NCI-H128 (cell line): ENCODE data around the gene ARHGEF6.

Experiments used
- DNase-seq: peaks from one replicate; lab custom pipeline; 2025; ENCODE audit not compliant: unreplicated experiment; lab: John Stamatoyannopoulos, UW

ARHGEF6 gene

DNA sequence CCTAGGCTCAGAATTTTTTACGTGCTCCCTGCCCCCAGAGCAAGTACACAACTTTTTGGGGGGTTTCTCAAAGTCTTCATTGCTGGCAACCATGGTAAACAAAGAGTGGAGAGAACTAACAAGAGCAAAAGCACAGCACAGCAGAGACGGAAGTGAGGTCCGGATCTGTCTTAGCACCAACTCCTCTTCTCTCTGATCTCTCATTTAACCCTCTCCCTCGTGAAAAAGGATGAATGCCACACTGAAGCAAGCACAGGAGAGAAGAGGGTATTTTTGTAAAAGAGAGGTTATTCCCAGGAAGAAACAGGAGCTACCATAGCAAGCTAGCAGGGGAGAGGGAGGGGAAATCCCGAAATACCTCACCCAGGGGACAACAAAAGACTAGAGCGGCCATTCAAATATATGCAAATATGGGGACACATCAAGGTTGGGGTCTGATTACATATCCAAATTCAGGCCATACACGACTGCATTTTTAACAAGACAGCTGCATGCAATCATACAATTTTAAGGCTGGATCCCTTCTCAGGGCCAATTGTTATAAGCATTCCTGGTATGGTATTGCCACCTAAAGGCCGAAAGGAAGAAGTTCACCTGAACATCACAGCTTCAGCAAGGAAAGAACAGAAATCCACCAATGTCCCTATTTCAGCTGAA lies 86.2 kb downstream of the ARHGEF6 start:
- no peak for DNase-seq

DNA sequence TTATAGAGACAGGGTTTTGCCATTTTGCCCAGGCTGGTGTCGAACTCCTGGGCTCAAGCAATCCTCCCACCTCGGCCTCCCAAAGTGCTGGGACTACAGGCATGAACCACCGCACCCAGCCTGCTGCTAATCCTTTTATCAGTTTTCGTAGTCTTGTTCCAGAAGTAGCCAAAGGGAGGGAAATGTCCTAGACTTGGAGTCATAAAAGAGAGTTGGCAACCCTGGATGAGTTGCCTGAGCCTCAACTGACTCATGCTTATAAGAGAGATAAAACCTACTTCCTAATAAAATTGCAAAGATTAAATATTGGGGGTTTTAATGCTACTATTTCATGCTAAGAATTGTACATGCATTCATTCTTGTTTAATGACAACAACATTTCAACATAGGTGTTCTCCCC lies 88.5 kb downstream of the ARHGEF6 start:
- no peak for DNase-seq

DNA sequence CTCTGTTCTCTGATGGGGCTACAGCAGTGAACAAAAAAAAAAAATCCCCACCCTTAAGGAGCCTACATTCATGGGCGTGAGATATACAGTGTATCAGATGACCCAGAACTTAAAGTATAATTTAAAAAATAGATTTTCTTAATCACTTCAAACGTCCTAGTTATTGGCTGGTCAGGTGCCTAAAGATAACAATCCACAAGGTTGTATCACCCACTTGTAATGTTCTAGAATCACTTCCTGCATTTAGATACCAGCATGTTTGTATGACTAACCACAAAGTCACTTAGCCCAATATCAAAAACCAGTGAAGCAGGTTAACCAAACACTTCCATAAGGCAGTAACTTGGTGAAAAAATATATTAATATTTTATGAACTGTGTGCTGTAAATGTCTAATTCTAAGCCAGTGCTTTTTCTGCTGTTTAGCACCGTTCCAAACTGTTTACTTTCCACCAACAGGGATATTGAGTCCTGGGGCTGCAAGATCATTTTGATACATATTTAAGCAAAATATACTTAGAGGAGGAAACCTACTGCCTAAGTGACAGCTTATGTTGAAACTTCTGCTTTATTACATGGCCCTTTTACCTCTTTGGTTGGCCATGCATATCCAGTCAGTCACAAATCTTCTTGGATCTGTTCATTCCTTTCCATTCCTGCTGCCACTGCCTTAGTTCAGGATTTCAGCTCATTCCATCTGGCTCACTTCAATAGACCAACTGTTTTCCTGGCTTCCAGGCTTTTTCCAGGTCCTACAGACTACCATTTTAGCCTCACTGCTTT lies 89.5 kb downstream of the ARHGEF6 start:
- no peak for DNase-seq

DNA sequence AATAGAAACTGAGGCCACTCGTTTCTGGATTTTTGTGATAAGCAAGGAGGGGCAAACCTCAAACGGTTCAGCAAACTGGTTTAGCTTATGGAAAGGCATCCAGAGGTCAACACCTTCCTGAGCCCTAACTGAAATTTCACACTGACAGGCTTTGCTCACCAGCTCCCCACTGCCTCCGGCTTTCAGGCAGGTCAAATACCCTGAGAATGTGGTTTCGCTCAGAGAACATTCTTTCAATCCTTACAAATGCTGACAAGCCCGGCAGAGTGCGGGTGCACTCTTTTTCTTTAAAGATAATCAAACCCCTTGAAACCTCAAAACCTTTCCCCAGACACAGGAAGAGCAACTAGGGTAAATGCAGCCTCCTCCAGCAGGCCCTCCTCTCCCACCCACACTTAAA lies 91.3 kb downstream of the ARHGEF6 start:
- no peak for DNase-seq

DNA sequence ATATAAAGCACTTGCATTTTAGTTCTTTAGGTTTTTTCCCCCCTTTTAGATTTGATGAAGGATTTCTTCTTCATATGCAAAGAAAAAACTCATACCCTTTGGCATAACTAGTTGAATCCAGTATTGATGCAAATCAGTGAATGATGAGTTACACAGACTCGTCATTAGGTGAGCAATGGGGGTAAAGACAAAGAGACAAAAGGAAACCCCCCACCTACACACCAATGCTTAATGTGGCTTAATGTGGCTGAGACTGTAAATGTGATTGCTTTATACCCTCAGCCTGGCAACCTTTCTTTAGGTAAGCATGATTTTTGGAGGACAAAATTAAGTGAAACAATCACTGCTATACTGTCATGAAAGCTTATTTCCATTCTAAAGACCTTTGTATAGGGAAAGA lies 93.3 kb downstream of the ARHGEF6 start:
- DNase-seq: no peak

DNA sequence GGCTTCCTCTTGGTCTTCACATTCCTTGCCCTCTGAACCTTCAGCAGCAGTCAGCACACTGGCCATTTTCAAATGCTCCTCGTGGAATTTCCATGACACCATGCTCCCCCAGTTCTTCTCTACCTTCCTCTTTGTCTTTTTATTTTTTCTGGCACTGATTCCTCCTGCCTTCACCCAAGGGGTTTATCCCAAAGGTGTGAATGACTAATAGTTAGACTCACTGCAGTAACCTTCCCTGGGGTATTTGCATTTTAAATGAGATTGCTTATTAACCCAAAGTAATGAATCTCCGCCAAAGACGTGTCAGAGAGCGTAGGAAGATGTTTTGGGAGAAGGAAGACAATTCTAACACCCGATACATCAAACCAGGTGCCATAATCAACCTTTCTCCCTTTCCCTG lies 96.6 kb downstream of the ARHGEF6 start:
- no peak for DNase-seq

DNA sequence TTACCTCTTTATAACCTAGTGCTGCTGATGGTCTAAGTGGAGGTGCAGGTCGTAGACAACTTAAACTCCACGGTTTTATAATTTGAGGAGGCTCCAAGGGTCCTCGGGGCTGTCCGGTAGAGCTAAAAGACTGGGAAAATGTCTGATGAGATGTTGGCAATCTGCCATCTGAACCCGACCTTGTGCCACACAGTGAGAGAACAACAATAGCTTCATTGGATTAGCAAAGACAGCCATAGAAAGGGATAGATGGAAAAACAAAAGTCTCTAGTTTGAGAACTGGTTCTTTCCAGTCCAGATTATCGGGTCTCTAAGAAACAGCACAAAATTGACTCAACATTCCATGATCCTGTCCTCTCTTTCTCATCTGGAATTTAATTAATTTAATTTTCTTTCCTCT lies 101.2 kb downstream of the ARHGEF6 start:
- DNase-seq: no peak

DNA sequence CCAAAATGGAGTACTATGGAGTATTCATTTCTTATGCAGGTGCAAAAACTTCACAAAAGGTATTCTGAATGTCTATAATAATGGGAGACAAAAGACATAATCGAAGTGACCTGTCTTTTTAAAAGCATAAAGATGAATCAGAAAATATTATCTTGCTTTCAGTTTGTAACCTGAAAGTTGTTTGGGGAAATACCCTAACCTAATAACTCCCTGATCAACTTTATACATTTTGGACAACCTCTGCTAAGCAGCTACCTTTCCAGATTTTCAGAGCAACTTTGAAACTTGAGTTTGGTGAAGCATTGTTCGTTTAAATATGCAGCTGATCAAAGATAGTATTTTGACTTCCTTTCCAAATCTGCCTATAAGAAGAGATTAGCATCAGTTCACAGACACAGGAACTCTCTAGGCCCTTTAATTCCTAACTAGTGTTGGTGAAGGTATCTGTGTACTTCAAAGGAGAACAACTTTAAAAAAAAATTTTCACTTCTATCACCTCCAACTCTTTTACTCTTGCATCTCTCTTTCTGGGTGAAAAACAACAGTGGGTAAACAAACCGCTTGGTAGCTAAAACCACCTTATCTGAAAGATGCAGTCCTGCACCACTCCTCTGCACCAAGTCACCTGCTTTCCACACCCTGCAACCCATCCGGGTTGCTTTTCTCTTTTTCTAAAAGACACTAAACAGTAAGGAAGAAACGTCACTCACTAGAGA lies 106.3 kb downstream of the ARHGEF6 start:
- no peak for DNase-seq

DNA sequence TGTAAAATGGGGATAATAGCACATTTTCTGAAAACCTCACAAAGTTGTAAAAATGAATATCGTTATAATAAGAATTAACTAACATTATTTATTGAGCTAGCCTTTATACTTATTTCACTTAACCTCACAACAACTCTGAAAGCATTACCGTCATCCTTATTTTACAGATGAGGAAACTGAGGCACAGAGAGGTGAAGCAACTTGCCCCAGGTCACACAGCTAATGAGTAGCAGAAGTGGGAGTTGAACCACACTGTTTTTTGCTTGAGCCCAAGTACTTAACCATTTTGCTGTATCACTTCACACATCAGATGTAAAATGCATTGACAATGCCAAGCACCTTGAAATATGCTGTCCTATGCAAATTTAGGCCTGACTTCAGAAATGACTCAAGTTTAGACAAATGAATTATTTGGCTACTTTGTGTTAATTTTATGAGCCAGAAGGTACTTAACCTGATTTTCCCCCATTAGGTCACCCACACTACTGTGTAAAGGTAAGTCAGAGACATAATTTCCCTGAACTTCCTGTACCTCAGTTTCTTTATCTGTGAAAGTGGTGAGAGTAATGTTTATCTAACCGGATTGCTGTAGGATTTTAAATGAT lies 109.6 kb downstream of the ARHGEF6 start:
- no peak for DNase-seq

DNA sequence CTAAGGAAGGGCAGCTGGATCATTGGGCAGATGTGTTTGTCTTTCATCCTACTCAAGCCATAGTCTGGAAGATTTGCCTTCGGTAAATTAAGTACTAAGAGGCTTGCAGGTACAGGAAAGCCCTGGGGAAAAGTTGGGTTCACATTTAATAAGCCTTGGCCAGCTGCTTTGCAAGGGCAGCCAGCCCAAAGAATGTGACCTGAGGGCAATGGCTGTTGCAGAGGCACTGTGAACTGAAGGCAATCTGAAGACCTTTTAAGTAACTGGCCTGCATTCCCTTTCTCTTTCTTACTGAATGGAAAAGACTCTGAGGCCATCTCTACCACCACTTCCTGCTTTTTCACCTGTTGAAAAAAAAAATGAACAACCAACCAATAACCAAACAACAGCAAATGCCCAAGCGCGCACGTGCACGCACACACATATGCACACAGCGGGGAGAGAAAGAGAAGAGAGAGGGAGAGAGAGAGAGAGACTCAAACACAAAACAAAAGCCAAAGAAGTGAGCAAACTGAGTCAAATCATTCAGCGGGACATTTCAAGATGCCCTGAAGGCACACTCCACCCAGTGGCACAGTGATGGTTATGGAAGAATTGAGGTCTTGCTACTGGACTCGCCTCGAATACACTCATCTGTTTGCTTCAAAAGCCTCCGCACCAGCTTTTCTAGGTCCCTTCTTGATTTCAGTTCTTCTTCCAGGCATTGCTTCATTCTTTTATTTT lies 113.1 kb downstream of the ARHGEF6 start:
- DNase-seq: no peak

DNA sequence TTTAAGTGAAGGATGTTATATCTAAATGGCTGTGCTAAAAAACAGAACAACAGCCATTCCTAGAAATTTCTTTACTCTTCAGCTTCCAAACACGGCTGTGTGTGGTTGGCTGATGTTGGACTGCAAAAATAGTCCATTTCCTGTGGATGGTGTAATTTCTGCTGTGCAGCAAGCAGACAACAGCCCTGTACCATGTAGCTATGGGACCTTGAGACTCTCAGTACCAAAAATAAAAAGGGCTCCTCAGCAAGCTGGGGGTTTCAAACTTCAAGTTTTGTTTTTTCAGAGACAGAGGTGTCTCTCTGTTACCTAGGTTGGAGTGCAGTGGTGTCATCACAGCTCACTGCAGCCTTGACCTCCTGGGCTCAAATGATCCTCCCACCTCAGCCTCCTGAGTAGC lies 114.6 kb downstream of the ARHGEF6 start:
- DNase-seq: no peak

DNA sequence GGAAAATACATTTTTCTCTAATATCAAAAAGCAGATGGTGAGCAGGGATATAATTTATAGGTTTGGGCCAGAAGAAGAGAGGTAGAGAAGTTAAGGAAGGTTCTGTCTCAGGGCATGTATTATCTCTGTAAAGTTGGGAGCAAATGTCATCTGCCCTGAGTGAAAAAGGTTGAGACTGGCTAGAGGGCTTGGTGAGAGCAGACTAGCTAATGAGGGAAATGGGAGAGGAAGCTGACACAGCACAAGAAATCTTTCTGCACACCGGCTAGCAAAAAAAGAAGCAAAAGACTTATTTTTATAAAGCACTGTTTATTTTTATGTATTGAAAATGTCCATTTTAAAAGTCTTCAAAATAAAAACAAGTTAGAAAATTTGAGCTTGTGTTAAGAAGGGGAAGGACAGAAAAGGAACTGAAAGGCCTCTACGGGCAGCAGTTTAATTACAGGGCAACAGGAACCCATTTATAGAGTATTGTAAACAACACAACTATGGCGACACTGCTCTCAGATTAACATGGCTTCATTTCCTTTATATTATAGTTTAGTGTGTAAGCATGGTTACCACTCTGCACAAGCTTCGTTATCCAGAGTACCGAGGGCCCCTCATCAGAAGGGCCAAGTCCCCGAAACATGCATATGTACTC lies 115.4 kb downstream of the ARHGEF6 start:
- no peak for DNase-seq

DNA sequence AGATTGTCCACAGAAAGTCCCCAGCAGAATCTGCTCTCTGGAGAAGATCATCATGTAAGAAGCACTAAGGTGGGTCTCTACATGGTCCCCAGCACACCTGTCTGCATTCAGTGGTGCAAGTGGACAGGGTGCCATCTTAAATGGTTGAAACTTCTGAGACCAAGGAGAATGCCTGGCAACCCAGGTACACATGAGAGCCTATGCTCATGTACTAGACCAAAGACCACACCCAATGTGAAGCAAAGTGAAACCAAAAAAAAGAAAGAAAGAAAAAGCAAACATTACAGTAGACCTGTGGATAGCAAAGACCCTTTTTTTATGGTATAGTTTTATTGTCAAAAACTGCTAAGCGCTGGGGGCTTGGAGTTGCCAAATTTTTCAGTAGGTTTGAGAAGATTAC lies 117.8 kb downstream of the ARHGEF6 start:
- DNase-seq: no peak

DNA sequence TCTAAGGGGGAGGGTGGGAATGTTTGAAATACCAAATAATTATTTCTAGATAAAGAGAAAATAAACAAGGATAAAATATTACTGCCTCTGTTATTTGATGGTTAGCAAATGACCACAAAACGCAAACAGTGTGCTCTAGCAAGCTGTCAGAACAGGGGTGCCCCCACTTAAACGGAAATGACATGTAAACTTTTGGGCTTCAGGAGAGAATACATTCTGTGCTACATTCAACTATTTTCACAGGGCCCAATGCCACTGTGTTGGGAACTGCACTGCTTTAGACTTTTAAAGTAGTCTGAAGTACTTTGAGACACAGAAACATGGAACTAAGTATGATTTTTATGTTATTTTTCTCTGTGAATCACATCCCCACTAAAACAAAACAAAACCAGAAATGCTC lies 118.6 kb downstream of the ARHGEF6 start:
- DNase-seq: no peak

DNA sequence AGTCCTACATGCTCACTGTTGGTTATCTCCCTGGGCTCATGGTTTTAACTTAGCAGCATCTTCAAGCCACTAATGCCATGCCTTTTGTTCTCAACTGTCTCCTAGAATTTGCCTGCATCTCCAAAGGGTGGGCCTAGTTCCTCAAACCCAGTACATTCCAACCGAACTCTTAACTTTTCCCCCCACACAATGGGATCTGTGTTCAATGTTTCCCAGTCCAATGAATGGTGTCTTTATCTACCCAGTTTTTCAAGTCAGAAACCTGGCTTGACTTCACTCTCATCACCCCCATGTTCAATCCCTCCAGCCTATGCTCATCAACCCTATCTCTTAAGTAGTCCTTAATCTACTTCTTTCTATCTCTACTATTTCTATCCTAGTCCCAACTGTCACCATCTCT lies 119.8 kb downstream of the ARHGEF6 start:
- DNase-seq: no peak

DNA sequence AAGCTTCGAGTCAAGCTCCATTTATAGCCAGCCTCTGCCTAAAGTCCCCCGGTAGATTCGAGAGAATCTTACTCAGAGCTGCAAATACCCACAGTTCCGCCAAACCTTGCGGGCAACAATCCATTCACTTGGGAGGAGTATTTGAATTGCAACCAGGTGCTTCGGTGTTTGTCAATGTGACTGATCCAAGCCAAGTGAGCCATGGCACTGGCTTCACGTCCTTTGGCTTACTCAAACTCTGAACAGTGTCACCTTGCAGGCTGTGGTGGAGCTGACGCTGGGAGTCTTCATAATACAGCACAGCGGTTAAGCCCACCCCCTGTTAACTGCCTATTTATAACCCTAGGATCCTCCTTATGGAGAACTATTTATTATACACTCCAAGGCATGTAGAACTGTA lies 121.6 kb downstream of the ARHGEF6 start:
- DNase-seq: no peak

DNA sequence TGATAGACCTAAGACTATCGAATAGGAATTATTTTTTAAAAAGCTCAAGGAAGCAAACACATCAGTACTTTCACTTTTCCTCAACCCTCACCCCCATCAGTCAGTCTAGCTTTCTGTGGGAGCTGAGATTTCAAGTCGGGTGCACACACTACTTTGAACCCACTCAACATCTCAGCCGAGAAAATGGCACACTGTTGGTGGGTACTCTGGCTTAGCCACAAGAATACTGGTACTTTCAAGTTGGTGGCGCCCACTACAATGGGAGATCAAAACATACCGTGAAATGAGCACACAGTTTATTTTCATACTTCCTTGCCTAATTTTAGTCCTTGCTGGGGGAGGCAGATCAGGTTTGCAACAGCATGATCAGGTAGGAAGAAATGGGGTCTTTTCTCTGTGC lies 122.6 kb downstream of the ARHGEF6 start:
- DNase-seq: no peak

DNA sequence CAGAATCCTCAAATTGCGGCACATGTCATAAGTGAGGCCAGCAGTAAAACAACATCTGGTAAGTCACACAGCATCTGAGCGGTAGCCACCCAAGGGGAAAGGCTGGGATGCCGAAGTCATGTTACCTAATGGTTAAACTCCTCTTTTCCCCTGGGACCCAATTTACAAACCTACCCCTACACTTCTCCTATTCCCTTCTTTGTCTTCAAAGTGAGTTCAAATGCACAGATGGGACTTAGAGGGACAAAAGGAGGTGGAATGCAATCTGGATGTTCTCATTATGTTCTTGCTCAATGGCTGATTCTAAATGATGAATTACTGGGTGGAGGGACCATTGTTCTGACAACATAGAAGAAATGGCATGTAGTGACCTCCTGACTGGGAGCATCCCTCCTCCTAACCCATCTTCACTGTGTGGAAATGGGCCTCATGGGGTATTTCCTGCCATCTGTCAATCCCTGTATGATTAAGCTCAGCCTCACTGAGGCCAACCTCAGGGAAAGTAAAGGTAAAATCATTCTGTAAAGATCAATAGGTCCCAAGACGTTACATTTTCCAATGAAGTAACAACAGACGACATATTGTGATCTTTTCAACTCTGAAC lies 124.3 kb downstream of the ARHGEF6 start:
- DNase-seq: no peak

DNA sequence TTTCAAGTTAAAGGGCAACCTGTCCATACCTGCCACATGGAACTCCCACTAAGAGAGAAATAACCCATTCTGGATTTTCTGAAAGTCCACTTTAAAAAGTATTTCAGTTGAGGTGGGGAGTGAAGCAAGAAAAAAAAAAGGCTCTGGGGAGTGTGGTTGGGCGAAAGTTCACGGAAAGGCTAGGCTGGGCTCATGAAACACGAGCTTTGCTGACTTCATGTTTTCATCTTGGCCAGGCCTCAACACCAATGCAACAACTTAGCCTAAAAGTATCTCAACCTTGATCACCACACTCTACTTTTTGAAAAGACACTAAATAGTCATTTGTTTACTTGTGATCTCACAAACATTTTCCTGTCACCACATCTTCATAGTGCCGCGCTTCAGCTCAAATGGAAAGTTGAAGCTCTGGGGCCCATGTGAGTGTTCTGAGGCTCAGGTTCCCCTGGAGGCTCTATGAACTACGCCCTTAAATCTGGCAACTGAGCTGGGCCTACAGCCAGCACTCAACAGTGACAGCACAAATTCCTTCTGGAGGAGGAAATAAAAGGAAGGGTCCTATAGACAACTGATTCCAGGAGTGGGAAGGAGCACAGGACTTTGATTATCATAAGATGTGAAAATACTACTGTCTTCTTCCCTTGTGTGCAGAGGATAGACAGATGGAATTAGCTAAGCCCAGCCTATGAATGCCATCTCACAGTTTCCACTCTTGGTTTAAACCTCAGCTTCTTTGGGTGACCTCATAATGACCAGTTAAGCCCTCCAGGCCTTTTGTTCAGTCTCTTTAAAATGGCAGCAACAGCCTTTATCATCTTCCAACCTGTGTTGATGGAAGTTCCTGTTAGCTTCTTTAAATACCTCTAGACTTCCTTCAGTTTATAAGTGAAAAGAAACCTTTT lies 127.7 kb downstream of the ARHGEF6 start:
- DNase-seq: no peak
